ENCODE data around the gene WNT3.

DNA sequence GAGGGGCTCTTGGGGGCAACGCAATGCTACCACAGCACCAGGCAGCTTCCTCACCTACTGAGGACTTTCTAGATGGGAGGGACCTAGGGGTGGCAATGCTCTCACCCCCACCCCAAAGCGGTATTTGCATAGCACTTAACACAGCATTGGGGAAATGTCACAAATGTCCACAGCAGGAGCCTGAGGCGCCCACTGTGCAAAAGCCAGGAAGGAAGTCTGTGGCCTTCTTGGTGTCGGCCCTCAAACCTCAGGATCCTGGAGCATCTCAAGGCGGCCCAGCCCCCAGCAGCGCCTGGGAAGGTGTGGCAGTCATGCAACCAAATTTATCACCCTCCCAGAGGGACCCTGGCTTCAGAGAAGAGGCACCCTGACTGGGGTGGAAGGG, 45.3 kb downstream of the WNT3 start:
- TF ChIP-seq, protein P1, sequence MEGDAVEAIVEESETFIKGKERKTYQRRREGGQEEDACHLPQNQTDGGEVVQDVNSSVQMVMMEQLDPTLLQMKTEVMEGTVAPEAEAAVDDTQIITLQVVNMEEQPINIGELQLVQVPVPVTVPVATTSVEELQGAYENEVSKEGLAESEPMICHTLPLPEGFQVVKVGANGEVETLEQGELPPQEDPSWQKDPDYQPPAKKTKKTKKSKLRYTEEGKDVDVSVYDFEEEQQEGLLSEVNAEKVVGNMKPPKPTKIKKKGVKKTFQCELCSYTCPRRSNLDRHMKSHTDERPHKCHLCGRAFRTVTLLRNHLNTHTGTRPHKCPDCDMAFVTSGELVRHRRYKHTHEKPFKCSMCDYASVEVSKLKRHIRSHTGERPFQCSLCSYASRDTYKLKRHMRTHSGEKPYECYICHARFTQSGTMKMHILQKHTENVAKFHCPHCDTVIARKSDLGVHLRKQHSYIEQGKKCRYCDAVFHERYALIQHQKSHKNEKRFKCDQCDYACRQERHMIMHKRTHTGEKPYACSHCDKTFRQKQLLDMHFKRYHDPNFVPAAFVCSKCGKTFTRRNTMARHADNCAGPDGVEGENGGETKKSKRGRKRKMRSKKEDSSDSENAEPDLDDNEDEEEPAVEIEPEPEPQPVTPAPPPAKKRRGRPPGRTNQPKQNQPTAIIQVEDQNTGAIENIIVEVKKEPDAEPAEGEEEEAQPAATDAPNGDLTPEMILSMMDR (IDR thresholded peaks at IDR 0.05), result no peak
- no peak for TF ChIP-seq ZFX (IDR thresholded peaks at IDR 0.05; ENCODE audit: borderline replicate concordance)

Data from 22Rv1 (cell line).